Measurements from ENCODE around the gene METAP2.
"Not testable (repeated sequence)": the region's sequence is repeated elsewhere in the genome, so short reads cannot be mapped to it uniquely, and the experiment has no call there.

Gene METAP2

GRCh38 chr12:95462551-95462950 lies 11.4 kb upstream of the METAP2 start:
- DNase-seq (ENCODE audit: low spot score): no peak

GRCh38 chr12:95463050-95463449 lies 10.9 kb upstream of the METAP2 start:
- no peak for DNase-seq (ENCODE audit: low spot score)

- not testable (repeated sequence) for DNase-seq (ENCODE audit: low spot score)
Measured at GRCh38 chr12:95463776-95464175, 10.2 kb upstream of the METAP2 start.

GRCh38 chr12:95465275-95465674 lies 8.7 kb upstream of the METAP2 start:
- DNase-seq (ENCODE audit: low spot score): no peak

GRCh38 chr12:95470300-95470699 lies 3.7 kb upstream of the METAP2 start:
- DNase-seq (ENCODE audit: low spot score): no peak

- peak; percentile 67 for DNase-seq (ENCODE audit: low spot score)
Measured at GRCh38 chr12:95473231-95473883, 595 bp upstream of the METAP2 start.

- no peak for DNase-seq (ENCODE audit: low spot score)
Measured at GRCh38 chr12:95474660-95474958, 657 bp downstream of the METAP2 start.

GRCh38 chr12:95480230-95480629 lies 6.3 kb downstream of the METAP2 start:
- DNase-seq (ENCODE audit: low spot score): no peak

GRCh38 chr12:95481072-95481471 lies 7.1 kb downstream of the METAP2 start:
- DNase-seq (ENCODE audit: low spot score): no peak

- no peak for DNase-seq (ENCODE audit: low spot score)
Measured at GRCh38 chr12:95481888-95482287, 7.9 kb downstream of the METAP2 start.

- not testable (repeated sequence) for DNase-seq (ENCODE audit: low spot score)
Measured at GRCh38 chr12:95482564-95482963, 8.6 kb downstream of the METAP2 start.

- no peak for DNase-seq (ENCODE audit: low spot score)
Measured at GRCh38 chr12:95484524-95484923, 10.6 kb downstream of the METAP2 start.

- no peak for DNase-seq (ENCODE audit: low spot score)
Measured at GRCh38 chr12:95487024-95487423, 13.1 kb downstream of the METAP2 start.

GRCh38 chr12:95492462-95492861 lies 18.5 kb downstream of the METAP2 start:
- no peak for DNase-seq (ENCODE audit: low spot score)

- DNase-seq (ENCODE audit: low spot score): no peak
Measured at GRCh38 chr12:95494888-95495287, 20.9 kb downstream of the METAP2 start.

- no peak for DNase-seq (ENCODE audit: low spot score)
Measured at GRCh38 chr12:95495433-95495832, 21.5 kb downstream of the METAP2 start.

- no peak for DNase-seq (ENCODE audit: low spot score)
Measured at GRCh38 chr12:95497031-95497430, 23.1 kb downstream of the METAP2 start.

- DNase-seq (ENCODE audit: low spot score): no peak
Measured at GRCh38 chr12:95498968-95499367, 25.0 kb downstream of the METAP2 start.

GRCh38 chr12:95499772-95500171 lies 25.8 kb downstream of the METAP2 start:
- DNase-seq (ENCODE audit: low spot score): no peak

GRCh38 chr12:95504140-95504539 lies 30.2 kb downstream of the METAP2 start:
- no peak for DNase-seq (ENCODE audit: low spot score)

- DNase-seq (ENCODE audit: low spot score): no peak
Measured at GRCh38 chr12:95505039-95505438, 31.1 kb downstream of the METAP2 start.

- no peak for DNase-seq (ENCODE audit: low spot score)
Measured at GRCh38 chr12:95506707-95507523, 33.0 kb downstream of the METAP2 start.

GRCh38 chr12:95509300-95509699 lies 35.3 kb downstream of the METAP2 start:
- DNase-seq (ENCODE audit: low spot score): no peak

- no peak for DNase-seq (ENCODE audit: low spot score)
Measured at GRCh38 chr12:95511977-95512376, 38.0 kb downstream of the METAP2 start.

Measured in left forelimb (tissue), 1 donor.